Measurements from ENCODE around the gene LTBP1.

- TF ChIP-seq EZH2 (IDR thresholded peaks at IDR 0.05; ENCODE audit: insufficient read depth, poor library complexity, severe bottlenecking) (no peak), EZH2phosphoT487 (IDR thresholded peaks at IDR 0.05; ENCODE audit: insufficient read depth, low read depth) (no peak)
Observed at GRCh38 chr2:33015421-33016142, 68.8 kb downstream of the LTBP1 start.
